ENCODE results near the gene RNU6-8. TPM values are rescaled to one million over a fixed set of nuclear protein-coding genes. Genes with fewer than 3 reads are reported as not detected.

Gene RNU6-8
- total RNA-seq, 2 donors from 2014 or later, result not detected

GRCh38 chr14:32226056-32226455 lies 23.0 kb upstream of the RNU6-8 start:
- no peaks in the 10 kb centered on the region for H3K27me3 ChIP-seq (ENCODE audit: control insufficient read depth, insufficient read depth, low read length, poor library complexity, severe bottlenecking)
- 88% methylated on average over 1 of the region's 1 CpG; no CpG with 5 or more reads in 1 of the 2 experiments for WGBS, 2 experiments (ENCODE audit: insufficient coverage in 1 of 2, insufficient read length in 1 of 2)
- no peak for DNase-seq
- H3K27me3 Mint-ChIP-seq (ENCODE audit: insufficient read depth), result no peaks in the 10 kb centered on the region
- no peak for TF ChIP-seq CTCF (conservative IDR thresholded peaks at IDR 0.05)
- H3K9me3 ChIP-seq (ENCODE audit: control insufficient read depth, low read length), result no peaks in the 10 kb centered on the region
- H3K4me3 ChIP-seq (ENCODE audit: low read length), result peak overlapping the region; percentile 66
- H3K36me3 ChIP-seq (ENCODE audit: control insufficient read depth, insufficient read depth, low read length), result no peaks in the 10 kb centered on the region
- no peak overlapping the region for H3K27ac ChIP-seq (ENCODE audit: low read depth, low read length)
- H3K9me3 Mint-ChIP-seq, result no peaks in the 10 kb centered on the region
- H3K9ac ChIP-seq (ENCODE audit: extremely low read depth, low read length, poor library complexity, severe bottlenecking), result no peak overlapping the region
- peaks cover 24% of the 10 kb centered on the region for H3K4me1 ChIP-seq (ENCODE audit: control insufficient read depth, insufficient read depth, low read length)
- H3K4me1 Mint-ChIP-seq, result peaks cover 61% of the 10 kb centered on the region
- H3K36me3 Mint-ChIP-seq (ENCODE audit: low read depth), result no peaks in the 10 kb centered on the region
- no peak overlapping the region for H3K4me3 Mint-ChIP-seq
- peak overlapping the region; percentile 2 for H3K27ac Mint-ChIP-seq

- Histone ChIP-seq H3K27me3 (ENCODE audit: control insufficient read depth, insufficient read depth, low read length, poor library complexity, severe bottlenecking) (no peaks in the 10 kb centered on the region), H3K9ac (ENCODE audit: extremely low read depth, low read length, poor library complexity, severe bottlenecking) (peak overlapping the region; percentile 29), H3K9me3 (ENCODE audit: control insufficient read depth, low read length) (no peaks in the 10 kb centered on the region), H3K4me3 (ENCODE audit: low read length) (peak overlapping the region; percentile 66), H3K27ac (ENCODE audit: low read depth, low read length) (no peak overlapping the region), H3K4me1 (ENCODE audit: control insufficient read depth, insufficient read depth, low read length) (peaks cover 18% of the 10 kb centered on the region), H3K36me3 (ENCODE audit: control insufficient read depth, insufficient read depth, low read length) (no peaks in the 10 kb centered on the region)
- H3K36me3 Mint-ChIP-seq (ENCODE audit: low read depth), result no peaks in the 10 kb centered on the region
- H3K27ac Mint-ChIP-seq, result peak overlapping the region; percentile 74
- H3K4me3 Mint-ChIP-seq, result no peak overlapping the region
- H3K27me3 Mint-ChIP-seq (ENCODE audit: insufficient read depth), result no peaks in the 10 kb centered on the region
- WGBS, 2 experiments (ENCODE audit: insufficient coverage in 1 of 2, insufficient read length in 1 of 2), result 57 to 100% methylated on average over 1 of the region's 1 CpG
- peak; percentile 51 for DNase-seq
- peaks cover 58% of the 10 kb centered on the region for H3K4me1 Mint-ChIP-seq
- no peaks in the 10 kb centered on the region for H3K9me3 Mint-ChIP-seq
- TF ChIP-seq CTCF (conservative IDR thresholded peaks at IDR 0.05), result no peak
Measured at GRCh38 chr14:32225378-32225920, 22.4 kb upstream of the RNU6-8 start.

GRCh38 chr14:32224737-32225377 lies 21.8 kb upstream of the RNU6-8 start:
- peak; percentile 65 for DNase-seq
- Histone ChIP-seq H3K27ac (ENCODE audit: low read depth, low read length) (no peak overlapping the region), H3K4me1 (ENCODE audit: control insufficient read depth, insufficient read depth, low read length) (peaks cover 16% of the 10 kb centered on the region), H3K9ac (ENCODE audit: extremely low read depth, low read length, poor library complexity, severe bottlenecking) (peak overlapping the region; percentile 29), H3K4me3 (ENCODE audit: low read length) (no peak overlapping the region), H3K36me3 (ENCODE audit: control insufficient read depth, insufficient read depth, low read length) (no peaks in the 10 kb centered on the region), H3K27me3 (ENCODE audit: control insufficient read depth, insufficient read depth, low read length, poor library complexity, severe bottlenecking) (no peaks in the 10 kb centered on the region), H3K9me3 (ENCODE audit: control insufficient read depth, low read length) (no peaks in the 10 kb centered on the region)
- Mint-ChIP-seq H3K27me3 (ENCODE audit: insufficient read depth) (no peaks in the 10 kb centered on the region), H3K36me3 (ENCODE audit: low read depth) (no peaks in the 10 kb centered on the region), H3K9me3 (no peaks in the 10 kb centered on the region), H3K4me1 (peaks cover 57% of the 10 kb centered on the region), H3K27ac (peak overlapping the region; percentile 74), H3K4me3 (no peak overlapping the region)
- WGBS, 2 experiments (ENCODE audit: insufficient coverage in 1 of 2, insufficient read length in 1 of 2), result 63 to 65% methylated on average over 6 of the region's 6 CpGs
- TF ChIP-seq CTCF (conservative IDR thresholded peaks at IDR 0.05), result peak; percentile 67
